SH-SY5Y (cell line): ENCODE measurements around the gene FBXO21.

Experiments used
- GATA2 ChIP-seq: IDR thresholded peaks from 2 replicates; pipeline ENCODE4 v1.6.1; 2011; ENCODE audit warnings: mild to moderate bottlenecking, low read depth, low read length
- GATA3 ChIP-seq: IDR thresholded peaks from 2 replicates; pipeline ENCODE4 v1.6.1; 2011; ENCODE audit warnings: low read depth, mild to moderate bottlenecking, low read length, moderate library complexity

The FBXO21 gene

DNA sequence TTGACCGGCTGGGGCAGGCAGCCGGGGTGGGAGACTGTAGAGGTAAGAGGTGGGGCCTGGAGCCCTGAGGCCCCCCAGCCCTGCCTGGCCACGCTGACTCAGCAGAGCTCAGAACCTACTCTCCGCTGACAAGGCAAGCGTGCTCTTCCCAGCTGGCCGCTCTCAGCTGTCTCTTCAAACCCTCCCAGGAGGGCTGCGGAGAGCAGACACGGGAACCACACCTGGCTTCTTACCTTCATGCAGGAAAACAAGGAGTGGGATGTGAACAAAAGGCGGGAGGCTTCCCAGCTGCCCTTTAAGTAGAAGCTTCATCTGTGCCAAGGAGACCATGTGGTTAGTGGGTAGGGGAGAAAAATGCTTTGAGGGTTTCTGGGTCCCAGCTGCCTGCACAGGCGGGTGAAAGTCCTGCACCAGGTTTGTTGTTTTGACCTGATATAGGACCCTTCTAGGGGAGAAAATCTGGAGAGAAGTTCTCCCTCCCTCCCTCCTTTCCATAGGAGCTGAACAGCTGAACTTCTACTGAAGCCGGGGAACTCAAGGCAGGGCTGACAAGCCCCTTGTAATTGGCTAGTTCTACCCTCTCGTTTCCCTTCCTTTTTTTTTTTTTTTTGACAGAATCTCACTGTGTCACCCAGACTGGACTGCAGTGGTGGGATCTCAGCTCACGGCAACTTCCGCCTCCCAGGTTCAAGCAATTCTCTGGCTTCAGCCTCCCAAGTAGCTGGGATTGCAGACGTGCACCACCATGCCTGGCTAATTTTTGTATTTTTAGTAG, 78.3 kb downstream of the FBXO21 start:
- no peak for TF ChIP-seq GATA2
- no peak for TF ChIP-seq GATA3

GRCh38 chr12:117111386-117111785, 78.9 kb downstream of the FBXO21 start:
- no peak for TF ChIP-seq GATA2
- no peak for TF ChIP-seq GATA3

GRCh38 chr12:117109943-117110635, 80.2 kb downstream of the FBXO21 start:
- no peak for TF ChIP-seq GATA3
- TF ChIP-seq GATA2, result no peak

DNA sequence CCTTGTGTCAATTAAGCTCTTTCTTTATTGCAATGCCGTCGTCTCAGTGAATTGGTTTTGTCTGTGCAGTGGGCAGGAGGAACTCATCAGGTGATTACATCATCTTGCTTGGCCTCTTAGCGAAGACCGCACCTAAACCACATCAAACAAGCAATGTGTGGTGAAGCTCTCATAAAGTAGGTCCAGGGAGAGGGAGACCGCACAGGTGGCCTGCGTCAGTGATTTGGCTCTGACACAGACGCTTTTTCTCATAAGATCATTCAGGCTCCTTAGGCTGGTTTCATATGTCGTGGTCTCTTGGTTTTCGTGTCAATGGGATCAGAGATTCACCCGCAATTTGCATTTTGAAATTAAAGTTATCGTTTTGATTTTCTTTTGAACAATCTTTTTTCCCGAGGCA, 84.4 kb downstream of the FBXO21 start:
- no peak for TF ChIP-seq GATA2

DNA sequence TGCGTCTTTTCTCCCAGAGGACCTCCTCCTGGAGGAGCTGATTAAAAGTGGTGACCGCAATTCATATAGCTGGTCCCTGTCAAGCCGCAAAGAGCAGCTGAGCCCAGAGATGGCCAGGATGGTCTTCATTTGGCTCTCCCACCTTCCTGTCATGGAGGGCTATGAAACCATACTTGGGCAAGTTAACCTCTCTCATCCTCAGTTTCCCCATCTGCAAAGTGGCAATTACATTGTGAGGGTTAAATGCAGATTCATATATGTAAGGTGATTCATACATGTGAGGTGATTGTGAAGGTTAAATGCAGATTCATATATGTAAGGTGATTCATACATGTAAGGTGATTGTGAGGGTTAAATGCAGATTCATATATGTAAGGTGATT, 87.5 kb downstream of the FBXO21 start:
- no peak for TF ChIP-seq GATA2
- no peak for TF ChIP-seq GATA3

DNA sequence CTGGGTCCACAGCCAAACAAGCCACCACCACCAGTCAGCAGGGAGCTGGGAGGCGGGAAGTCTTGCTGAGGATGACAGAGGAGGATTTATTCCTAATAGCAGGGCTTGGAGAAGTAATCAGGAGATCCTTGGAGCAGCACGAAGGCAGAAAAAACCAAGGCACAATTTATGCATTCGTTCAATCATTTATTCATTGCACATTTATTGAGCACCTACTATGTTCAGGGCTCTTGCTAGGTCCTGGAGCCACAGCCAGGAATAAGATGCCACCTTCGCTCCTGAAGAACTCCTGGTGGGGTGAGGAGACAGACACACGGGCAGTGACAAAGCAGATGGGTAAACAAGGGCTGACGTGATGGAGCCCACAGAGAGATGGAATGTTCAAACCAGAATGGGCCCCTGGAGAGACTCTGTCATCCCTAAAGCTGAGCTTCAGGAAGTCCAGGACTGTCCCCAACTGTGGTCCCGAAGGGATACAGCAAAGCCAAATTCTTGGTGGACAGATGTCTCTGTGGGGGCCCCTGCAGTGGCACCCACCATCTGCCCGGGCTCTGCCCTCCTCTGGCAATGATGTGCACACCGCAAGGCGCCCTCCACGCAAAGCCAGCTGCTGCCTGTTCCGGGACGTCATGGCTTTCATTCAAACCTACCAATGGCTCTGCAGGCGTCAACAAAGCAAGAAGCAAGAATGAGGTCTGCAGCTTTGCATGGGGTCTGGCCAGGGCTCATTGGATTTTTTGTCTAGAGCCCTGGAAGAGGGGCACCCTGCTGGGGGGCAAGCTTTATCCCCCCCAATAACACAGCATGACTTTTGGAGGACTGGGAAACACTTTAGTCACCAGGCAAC, 88.1 kb downstream of the FBXO21 start:
- TF ChIP-seq GATA3 (no peak), GATA2 (no peak)

- no peak for TF ChIP-seq GATA3
- TF ChIP-seq GATA2, result no peak
Measured at GRCh38 chr12:117100851-117101673, 89.2 kb downstream of the FBXO21 start.

DNA sequence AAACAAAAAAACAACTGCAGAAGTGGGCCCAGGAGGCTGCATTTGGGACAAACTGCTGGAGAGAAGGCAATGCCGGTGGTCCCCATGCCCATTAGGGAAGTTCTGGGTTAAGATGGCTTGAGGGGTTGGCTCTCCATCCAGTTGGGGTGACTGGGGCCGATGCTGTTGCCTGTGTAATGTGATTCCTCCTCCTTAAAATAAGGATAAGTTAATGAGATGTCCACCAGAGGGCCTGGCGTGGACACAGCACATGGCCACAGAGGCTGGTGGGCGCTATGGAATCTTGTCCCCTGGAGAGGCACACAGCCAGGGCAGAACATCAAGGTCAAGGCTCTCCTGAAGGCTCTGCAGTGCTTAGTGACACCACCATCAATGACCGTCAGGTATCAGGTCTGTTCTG, 90.0 kb downstream of the FBXO21 start:
- TF ChIP-seq GATA2 (no peak), GATA3 (no peak)

GRCh38 chr12:117098361-117099217, 91.7 kb downstream of the FBXO21 start:
- TF ChIP-seq GATA3, result no peak
- TF ChIP-seq GATA2, result no peak

GRCh38 chr12:117098024-117098360, 92.3 kb downstream of the FBXO21 start:
- TF ChIP-seq GATA2 (no peak), GATA3 (no peak)

- TF ChIP-seq GATA3 (no peak), GATA2 (no peak)
Measured at GRCh38 chr12:117097159-117097558, 93.1 kb downstream of the FBXO21 start.

- no peak for TF ChIP-seq GATA3
- TF ChIP-seq GATA2, result no peak
Measured at GRCh38 chr12:117096501-117097042, 93.7 kb downstream of the FBXO21 start.
